ENCODE results near the gene SLC9A9.

SLC9A9 gene

GRCh38 chr3:143266511-143266910, 581.8 kb downstream of the SLC9A9 start:
- no peak for DNase-seq
- TF ChIP-seq CTCF (IDR thresholded peaks at IDR 0.05; ENCODE audit: low read depth, low read length) = no peak
- Histone ChIP-seq H3K27me3 (no peaks in the 10 kb centered on the region), H3K36me3 (no peaks in the 10 kb centered on the region), H3K4me3 (ENCODE audit: low read depth, low read length) (no peak overlapping the region), H3K9me3 (no peaks in the 10 kb centered on the region), H3K4me1 (no peaks in the 10 kb centered on the region)

- DNase-seq = no peak
- Histone ChIP-seq H3K4me3 (ENCODE audit: low read depth, low read length) (no peak overlapping the region), H3K9me3 (no peaks in the 10 kb centered on the region), H3K27me3 (no peaks in the 10 kb centered on the region), H3K4me1 (no peaks in the 10 kb centered on the region), H3K36me3 (no peaks in the 10 kb centered on the region)
- no peak for TF ChIP-seq CTCF (IDR thresholded peaks at IDR 0.05; ENCODE audit: low read depth, low read length)
These were observed 582.7 kb downstream of the SLC9A9 start for GRCh38 chr3:143265501-143266070.

- Histone ChIP-seq H3K9me3 (no peaks in the 10 kb centered on the region), H3K36me3 (no peaks in the 10 kb centered on the region), H3K4me1 (no peaks in the 10 kb centered on the region), H3K27me3 (no peaks in the 10 kb centered on the region), H3K4me3 (ENCODE audit: low read depth, low read length) (no peak overlapping the region)
- TF ChIP-seq CTCF (IDR thresholded peaks at IDR 0.05; ENCODE audit: low read depth, low read length) = no peak
- no peak for DNase-seq
These were observed 584.3 kb downstream of the SLC9A9 start for GRCh38 chr3:143263852-143264513.

- no peaks in the 10 kb centered on the region for H3K36me3 ChIP-seq
- no peak for DNase-seq
These were observed 586.4 kb downstream of the SLC9A9 start for GRCh38 chr3:143261848-143262247.

GRCh38 chr3:143258692-143259091, 589.6 kb downstream of the SLC9A9 start:
- Histone ChIP-seq H3K4me1 (no peaks in the 10 kb centered on the region), H3K36me3 (no peaks in the 10 kb centered on the region), H3K9me3 (no peaks in the 10 kb centered on the region), H3K4me3 (ENCODE audit: low read depth, low read length) (no peak overlapping the region), H3K27me3 (no peaks in the 10 kb centered on the region)
- DNase-seq = no peak
- TF ChIP-seq CTCF (IDR thresholded peaks at IDR 0.05; ENCODE audit: low read depth, low read length) = no peak

More at GRCh38 chr3:143261848-143262247, 586.4 kb downstream of the SLC9A9 start:
- Histone ChIP-seq H3K27me3 (no peaks in the 10 kb centered on the region), H3K4me3 (ENCODE audit: low read depth, low read length) (no peak overlapping the region), H3K4me1 (no peaks in the 10 kb centered on the region), H3K9me3 (no peaks in the 10 kb centered on the region)
- TF ChIP-seq CTCF (IDR thresholded peaks at IDR 0.05; ENCODE audit: low read depth, low read length) = no peak

GRCh38 chr3:143256416-143256815, 591.9 kb downstream of the SLC9A9 start:
- Histone ChIP-seq H3K9me3 (no peaks in the 10 kb centered on the region), H3K4me1 (no peaks in the 10 kb centered on the region), H3K4me3 (ENCODE audit: low read depth, low read length) (no peak overlapping the region), H3K27me3 (no peaks in the 10 kb centered on the region), H3K36me3 (no peaks in the 10 kb centered on the region)
- no peak for TF ChIP-seq CTCF (IDR thresholded peaks at IDR 0.05; ENCODE audit: low read depth, low read length)
- DNase-seq = no peak

All from BE2C (cell line).